ENCODE data around the gene RASA2. TPM values are rescaled to one million over a fixed set of nuclear protein-coding genes. Genes with fewer than 3 reads are reported as not detected.
A peak's percentile ranks its signal among the peaks of the same experiment; 100 is the strongest.

Gene RASA2
- total RNA-seq, 1 donor from 2014 or later = 4.3 TPM

DNA sequence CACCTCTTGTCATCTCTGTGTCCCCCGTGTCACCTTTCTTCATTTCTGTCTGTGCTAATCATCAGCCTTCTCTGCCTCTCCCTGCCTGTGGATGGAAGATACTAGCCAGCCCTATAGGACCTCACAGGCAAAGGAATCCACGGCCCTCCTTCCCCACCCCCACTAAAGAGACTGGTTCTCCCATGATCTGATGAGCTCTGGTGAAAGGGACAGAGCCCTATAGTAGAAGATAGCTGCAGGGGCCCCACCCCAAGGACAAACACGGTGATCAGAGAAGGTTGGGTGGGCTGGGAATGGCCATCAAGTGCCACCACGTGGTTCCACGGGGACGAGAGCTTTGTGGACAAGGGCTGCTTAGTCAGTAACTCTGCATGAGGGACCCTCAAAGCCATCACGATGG, 27.8 kb upstream of the RASA2 start:
- DNase-seq = no peak
- Histone ChIP-seq H3K36me3 (no peaks in the 10 kb centered on the region), H3K27me3 (ENCODE audit: low read depth) (no peaks in the 10 kb centered on the region), H3K9me3 (replicated peaks) (peaks cover under 1% of the 10 kb centered on the region), H3K4me1 (peaks cover 13% of the 10 kb centered on the region), H3K4me3 (no peak overlapping the region), H3K27ac (replicated peaks) (no peak overlapping the region)
- no peak for TF ChIP-seq CTCF (IDR thresholded peaks at IDR 0.05; ENCODE audit: borderline replicate concordance)
- intact Hi-C loops (cut with micrococcal nuclease) = no loop called here

DNA sequence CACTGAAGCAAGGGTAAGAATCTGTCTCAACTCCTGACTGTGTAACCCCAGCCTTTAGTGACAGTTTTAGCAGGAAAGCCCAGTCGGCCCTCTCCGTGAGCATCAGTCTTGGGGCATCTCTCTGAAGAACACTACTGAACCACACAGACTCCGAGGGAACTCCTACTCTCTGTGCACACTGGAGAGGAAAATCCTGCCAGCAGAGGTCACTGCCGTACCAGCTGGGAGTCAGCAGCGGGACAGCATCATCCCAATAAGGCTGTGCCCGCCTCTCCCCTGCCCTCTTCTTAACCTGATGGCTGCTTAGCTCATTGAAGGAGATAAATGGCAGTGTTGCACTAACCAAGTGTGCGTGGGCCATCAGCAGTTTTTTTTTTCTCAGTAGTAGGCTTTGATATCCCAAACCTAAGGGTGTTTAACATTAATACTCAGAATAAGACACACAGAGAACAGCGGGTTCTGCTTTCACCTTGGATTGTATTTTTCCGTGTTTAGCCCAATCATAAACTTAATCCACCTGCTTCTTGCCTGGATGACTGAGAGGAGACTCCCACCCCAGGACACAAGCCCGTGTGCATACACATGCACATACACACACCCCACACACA, 26.6 kb upstream of the RASA2 start:
- intact Hi-C loops (cut with micrococcal nuclease) = loop anchor here (5.0 kb wide), 1 partner anchor 102 kb away; no protein-coding TSS in a partner anchor
- no peak overlapping the region for H3K27ac ChIP-seq (replicated peaks)
- peak; percentile 83 for DNase-seq
- no peak overlapping the region for H3K4me3 ChIP-seq
- peaks cover 8% of the 10 kb centered on the region for H3K9me3 ChIP-seq (replicated peaks)
- H3K4me1 ChIP-seq = peaks cover 7% of the 10 kb centered on the region
- no peaks in the 10 kb centered on the region for H3K27me3 ChIP-seq (ENCODE audit: low read depth)
- peak; percentile 92 for TF ChIP-seq CTCF (IDR thresholded peaks at IDR 0.05; ENCODE audit: borderline replicate concordance)
- no peaks in the 10 kb centered on the region for H3K36me3 ChIP-seq

DNA sequence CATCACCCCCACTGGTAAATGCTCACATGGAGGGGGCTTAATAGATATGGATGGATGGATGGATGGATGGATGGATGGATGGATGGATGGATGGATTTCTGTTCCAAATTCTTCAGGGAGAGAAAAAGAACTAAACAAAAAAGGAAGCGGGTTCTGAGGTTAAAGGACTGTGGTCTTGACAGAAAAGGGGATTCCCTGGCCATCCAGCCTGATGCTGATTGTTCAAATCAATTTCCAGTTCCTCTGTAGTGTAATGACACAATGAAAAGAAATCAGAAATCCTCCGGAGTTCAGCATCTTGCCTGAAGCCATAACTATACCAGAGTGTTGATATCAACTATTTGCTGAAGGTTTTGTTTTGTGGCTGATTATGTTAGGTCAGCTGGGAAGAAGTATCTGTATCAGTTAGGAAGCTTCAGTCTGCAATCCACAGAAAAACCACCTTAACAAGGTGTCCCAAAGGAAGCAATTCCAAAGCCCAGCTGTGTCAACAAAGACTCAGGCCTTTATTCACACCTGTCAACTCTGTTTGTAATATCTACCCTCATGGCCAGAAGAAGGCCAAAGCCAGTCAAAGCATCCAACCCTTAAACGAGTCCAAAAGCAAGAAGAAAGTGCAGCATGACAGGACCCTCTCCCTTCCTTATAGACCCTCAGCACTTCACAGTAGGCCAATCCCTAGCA, 24.5 kb upstream of the RASA2 start:
- H3K27ac ChIP-seq (replicated peaks) = no peak overlapping the region
- no peaks in the 10 kb centered on the region for H3K27me3 ChIP-seq (ENCODE audit: low read depth)
- H3K4me1 ChIP-seq = no peaks in the 10 kb centered on the region
- no peak for DNase-seq
- peaks cover 8% of the 10 kb centered on the region for H3K9me3 ChIP-seq (replicated peaks)
- H3K36me3 ChIP-seq = no peaks in the 10 kb centered on the region
- no peak for TF ChIP-seq CTCF (IDR thresholded peaks at IDR 0.05; ENCODE audit: borderline replicate concordance)
- H3K4me3 ChIP-seq = no peak overlapping the region
- intact Hi-C loops (cut with micrococcal nuclease) = loop anchor here (5.0 kb wide), 1 partner anchor 100 kb away; no protein-coding TSS in a partner anchor

- Histone ChIP-seq H3K4me3 (no peak overlapping the region), H3K27ac (replicated peaks) (no peak overlapping the region), H3K36me3 (no peaks in the 10 kb centered on the region), H3K27me3 (ENCODE audit: low read depth) (no peaks in the 10 kb centered on the region), H3K9me3 (replicated peaks) (peaks cover 21% of the 10 kb centered on the region), H3K4me1 (no peaks in the 10 kb centered on the region)
- DNase-seq = no peak
- peak; percentile 30 for TF ChIP-seq CTCF (IDR thresholded peaks at IDR 0.05; ENCODE audit: borderline replicate concordance)
- intact Hi-C loops (cut with micrococcal nuclease) = no loop called here
Observed at GRCh38 chr3:141465221-141465620, 21.6 kb upstream of the RASA2 start.

DNA sequence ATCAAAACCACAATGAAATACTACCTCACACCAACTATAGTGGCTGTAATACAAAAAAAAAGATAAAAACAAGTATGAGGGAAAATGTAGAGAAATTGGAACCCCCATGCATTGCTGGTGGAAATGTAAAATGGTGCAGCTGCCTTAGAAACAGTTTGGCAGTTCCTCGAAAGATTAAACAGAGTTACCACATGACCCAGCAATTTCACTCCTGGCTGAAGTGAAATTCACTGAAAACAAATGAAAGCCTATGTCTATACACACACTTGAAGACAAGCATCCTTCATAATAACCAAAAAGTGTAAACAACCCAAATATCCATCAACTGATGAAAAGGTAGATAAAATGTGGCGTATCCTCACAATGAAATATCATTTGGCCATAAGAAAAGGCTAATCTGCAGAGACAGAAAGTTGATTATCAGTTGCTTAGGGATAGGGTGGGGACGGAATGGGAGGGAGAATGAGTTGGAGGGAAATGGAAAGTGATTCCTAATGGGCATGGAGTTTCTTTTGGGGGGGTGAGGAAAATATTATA, 20.1 kb upstream of the RASA2 start:
- intact Hi-C loops (cut with micrococcal nuclease) = no loop called here
- DNase-seq = no peak
- H3K9me3 ChIP-seq (replicated peaks) = peaks cover 21% of the 10 kb centered on the region

More for the DNA sequence above, 20.1 kb upstream of the RASA2 start:
- H3K27ac ChIP-seq (replicated peaks) = no peak overlapping the region
- no peak for TF ChIP-seq CTCF (IDR thresholded peaks at IDR 0.05; ENCODE audit: borderline replicate concordance)
- H3K27me3 ChIP-seq (ENCODE audit: low read depth) = no peaks in the 10 kb centered on the region
- H3K36me3 ChIP-seq = no peaks in the 10 kb centered on the region
- no peaks in the 10 kb centered on the region for H3K4me1 ChIP-seq
- H3K4me3 ChIP-seq = no peak overlapping the region
